GM20000 (cell line): ENCODE measurements around the gene ZKSCAN1.

Experiments
- DNase-seq: peaks from one replicate; pipeline ENCODE4 v3.0.0; 2012; ENCODE audit warnings: low spot score
- CTCF ChIP-seq: IDR thresholded peaks from 2 replicates; pipeline ENCODE4 v1.5.1; 2012; ENCODE audit warnings: mild to moderate bottlenecking, control low read depth; ENCODE audit errors: extremely low read depth, missing control alignments

The ZKSCAN1 gene

GRCh38 chr7:100064162-100064561 lies 48.8 kb downstream of the ZKSCAN1 start:
- no peak for TF ChIP-seq CTCF
- DNase-seq, result no peak

- TF ChIP-seq CTCF, result no peak
- no peak for DNase-seq
These were observed 50.2 kb downstream of the ZKSCAN1 start for GRCh38 chr7:100065452-100066186.

- no peak for DNase-seq
- TF ChIP-seq CTCF, result no peak
These were observed 51.6 kb downstream of the ZKSCAN1 start for GRCh38 chr7:100066953-100067352.

- DNase-seq, result no peak
- TF ChIP-seq CTCF, result no peak
These were observed 54.6 kb downstream of the ZKSCAN1 start for GRCh38 chr7:100069991-100070390.

DNA sequence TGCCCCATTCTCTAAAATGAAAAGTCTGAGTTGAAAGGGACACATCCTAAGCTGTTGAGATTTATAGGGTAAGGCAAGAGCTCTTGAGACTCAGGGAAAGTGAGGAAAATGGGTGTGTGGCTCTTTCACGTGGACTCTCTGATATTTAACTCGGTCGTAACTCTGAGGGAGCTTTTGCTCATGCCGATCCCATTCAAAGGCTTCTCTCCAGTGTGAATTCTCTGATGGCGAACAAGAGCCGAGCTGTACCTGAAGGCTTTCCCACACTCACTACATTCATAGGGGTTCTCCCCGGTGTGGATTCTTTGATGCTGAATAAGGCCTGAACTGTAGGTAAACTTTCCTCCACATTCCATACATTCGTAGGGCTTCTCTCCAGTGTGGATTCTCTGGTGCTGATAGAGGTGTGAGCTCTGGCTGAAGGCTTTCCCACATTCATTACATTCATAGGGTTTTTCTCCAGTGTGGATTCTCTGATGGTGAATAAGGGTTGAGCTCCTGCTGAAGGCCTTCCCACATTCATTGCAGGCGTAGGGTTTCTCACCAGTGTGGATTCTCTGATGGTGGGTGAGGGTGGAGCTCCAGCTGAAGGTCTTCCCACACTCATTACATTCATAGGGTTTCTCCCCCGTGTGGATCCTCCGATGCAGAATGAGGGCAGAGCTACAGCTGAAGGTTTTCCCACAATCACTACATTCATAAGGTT lies 55.8 kb downstream of the ZKSCAN1 start:
- TF ChIP-seq CTCF, result no peak
- no peak for DNase-seq

DNA sequence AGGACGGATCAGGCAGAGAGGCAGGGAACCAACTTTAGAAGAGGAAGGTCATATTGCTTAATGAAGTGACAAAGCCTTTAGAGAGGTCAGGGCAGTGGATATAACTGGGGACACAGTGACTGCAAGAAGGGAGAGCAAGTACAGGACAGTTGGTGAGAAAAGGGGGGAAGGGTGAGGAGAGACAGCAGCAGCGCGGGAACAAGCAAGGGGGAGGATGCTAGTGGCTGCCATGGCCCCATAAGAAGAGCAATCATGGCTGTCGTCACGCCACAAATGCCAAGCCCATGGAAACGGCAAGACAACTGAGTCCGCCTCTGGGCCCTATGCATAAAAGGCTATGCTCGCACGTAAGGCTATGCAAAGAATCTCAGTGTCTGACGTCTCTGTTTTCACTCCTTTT lies 57.1 kb downstream of the ZKSCAN1 start:
- DNase-seq, result no peak
- TF ChIP-seq CTCF, result no peak

- TF ChIP-seq CTCF, result no peak
- no peak for DNase-seq
These were observed 59.4 kb downstream of the ZKSCAN1 start for GRCh38 chr7:100074841-100075240.
